Activated CD8-positive, alpha-beta memory T cell treated with anti-CD3 and anti-CD28 coated beads for 48 hours (primary cell): Measurements from ENCODE around the gene CYB561D2.

Source experiments
- DNase-seq, 3 experiments: peaks; one replicate each; pipeline ENCODE4 v3.0.0-alpha.2; 2020; ENCODE audit warnings: low read depth in 2 of 3, low spot score in 2 of 3

Gene CYB561D2

DNA sequence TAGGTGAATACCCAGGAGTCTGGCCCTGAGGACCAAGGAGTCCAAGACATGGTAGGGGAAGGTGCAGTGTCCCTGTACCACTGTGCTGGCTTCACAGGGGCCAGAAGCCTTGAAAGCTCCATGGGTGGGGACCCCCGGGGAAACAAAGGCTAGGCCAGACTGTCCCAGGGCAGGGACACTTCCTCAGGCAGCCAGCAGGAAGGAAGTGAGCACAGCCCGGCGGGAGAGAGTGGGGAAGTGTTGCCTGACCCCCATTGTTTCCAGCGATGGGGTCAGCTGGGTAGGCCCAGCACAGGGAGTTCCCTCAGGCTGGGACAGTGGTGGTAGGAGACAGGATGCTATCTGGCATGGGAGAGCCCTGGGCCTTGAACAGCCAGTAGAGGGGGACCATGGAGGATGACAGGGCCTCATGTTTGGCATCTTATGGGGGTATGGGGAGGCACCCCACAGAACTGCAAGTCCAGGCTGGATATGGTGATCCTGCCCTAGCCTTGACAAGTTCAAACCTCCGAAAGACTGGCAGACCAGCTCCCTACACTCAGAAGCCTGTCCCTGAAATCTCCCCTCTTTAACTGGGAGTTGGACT, 27.0 kb upstream of the CYB561D2 start:
- DNase-seq: no peak

DNA sequence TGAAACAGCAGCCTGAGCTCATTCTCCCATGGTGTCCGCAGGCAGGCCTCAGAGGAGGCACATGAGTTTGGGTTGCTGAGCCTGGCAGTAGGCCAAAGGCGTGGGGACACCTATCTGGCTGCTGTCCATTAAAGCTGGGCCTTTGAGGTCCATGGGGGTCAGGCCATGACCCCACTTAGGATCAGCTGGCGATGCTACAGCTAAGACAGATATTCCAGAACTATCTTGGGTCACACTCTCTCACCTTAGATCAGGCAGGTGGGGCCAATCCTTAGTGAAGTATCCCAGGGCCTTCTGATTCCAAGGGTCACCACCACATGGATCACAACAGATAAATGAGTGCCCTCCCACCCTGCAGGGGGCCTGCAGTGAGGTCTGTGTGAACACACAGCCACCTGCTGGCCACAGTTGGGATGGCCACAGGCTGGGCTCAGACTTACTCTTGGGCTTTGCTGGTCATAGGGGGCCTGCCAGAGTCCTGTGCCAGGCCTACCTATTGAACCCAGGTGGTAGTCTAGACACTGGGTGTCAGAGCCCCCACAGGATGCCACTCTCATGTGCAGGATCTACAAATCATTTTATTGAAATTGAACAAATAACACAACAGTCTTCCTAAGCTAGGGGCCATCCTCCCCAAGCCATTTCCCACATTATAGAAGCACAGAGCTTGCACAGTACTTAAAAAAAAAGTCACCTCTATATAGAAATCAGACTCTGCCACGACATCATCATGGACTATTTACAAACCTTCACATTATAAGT, 26.1 kb upstream of the CYB561D2 start:
- DNase-seq: no peak

DNA sequence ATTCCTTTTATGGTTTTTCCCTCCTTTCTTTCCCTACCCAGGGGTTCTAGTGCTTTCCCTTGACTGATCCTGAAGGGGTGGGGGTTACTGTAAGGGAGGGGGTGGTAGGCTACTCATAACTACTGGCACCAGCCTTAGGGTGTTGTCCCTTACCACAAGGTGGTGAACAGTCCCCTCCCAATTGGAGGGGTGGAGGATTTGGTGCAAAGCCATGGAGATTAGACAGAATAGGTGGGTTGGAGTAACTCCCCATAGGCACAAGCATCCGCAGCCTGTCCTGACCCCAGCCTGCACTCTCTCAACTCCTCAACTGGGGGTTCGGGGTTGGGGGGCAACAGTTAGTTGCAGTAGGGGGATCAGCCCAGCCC, 25.6 kb upstream of the CYB561D2 start:
- DNase-seq: no peak

DNA sequence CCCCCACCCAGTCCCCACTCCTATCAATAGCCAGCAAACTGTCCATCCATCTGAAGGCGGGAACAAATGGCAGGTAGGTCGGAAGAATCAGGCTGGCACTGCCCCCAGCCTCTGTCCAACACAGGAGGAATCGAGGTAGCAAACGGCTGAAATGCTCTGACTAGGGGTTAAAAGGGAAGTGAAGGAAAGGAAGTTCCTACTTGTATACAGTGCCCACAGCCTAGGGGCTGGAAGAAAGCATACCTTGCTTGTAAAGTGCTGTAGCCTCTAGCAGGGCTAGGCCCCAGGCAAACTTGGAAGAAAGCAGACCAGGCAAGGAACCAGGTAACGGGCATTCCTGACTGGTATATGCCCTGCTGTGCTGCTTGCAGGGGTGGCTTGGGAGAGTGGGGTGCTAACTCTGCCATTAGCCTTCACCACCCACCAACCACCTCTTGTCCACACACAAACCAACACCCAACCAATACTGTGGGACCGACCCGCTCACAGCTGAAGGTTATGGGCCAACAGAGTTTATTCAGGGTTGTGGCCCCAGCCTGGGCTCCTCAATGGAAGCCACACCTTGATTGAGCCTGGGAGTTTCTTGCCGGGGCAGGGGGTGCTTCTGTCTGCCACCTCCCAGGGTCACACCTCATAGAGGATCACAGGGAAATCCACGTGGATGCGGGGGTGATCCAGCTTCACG, 25.0 kb upstream of the CYB561D2 start:
- no peak for DNase-seq

DNA sequence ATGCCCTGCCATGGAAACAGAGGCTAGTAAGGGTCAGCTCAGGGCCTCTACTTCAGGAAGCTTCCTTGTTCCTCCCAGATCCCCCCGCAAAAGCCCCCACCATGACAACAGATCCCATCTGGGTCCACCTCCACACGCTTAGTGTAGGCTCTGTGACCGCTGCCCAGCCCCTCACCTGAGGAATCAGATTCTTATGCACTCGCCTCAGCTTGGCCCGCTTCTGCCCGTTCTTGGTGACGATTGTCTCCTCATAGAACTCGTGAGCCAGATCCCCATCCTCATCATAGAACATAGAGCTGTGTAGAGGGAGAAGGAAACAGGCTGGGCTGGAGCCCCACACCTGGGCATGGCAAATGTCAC, 24.5 kb upstream of the CYB561D2 start:
- DNase-seq: no peak

DNA sequence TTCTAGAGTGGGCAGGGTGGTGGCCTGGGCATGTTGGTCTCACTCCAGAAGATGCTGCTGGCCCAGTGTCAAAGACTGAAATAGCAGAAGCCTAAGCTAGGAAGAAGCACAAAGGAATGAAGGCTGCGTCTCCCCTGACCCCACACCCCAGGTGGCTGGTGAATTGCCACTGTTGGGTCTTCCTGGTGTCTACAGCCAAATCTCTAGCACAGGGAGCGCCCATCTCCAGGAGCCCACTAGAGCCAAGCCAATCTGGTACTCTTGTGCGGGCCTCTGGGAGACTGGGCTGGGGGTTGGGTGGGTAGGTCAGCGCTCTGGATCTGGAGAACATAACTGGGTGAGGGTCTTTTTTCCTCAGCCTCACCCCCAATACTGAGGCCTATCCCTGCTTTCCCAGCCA, 23.5 kb upstream of the CYB561D2 start:
- DNase-seq: no peak

DNA sequence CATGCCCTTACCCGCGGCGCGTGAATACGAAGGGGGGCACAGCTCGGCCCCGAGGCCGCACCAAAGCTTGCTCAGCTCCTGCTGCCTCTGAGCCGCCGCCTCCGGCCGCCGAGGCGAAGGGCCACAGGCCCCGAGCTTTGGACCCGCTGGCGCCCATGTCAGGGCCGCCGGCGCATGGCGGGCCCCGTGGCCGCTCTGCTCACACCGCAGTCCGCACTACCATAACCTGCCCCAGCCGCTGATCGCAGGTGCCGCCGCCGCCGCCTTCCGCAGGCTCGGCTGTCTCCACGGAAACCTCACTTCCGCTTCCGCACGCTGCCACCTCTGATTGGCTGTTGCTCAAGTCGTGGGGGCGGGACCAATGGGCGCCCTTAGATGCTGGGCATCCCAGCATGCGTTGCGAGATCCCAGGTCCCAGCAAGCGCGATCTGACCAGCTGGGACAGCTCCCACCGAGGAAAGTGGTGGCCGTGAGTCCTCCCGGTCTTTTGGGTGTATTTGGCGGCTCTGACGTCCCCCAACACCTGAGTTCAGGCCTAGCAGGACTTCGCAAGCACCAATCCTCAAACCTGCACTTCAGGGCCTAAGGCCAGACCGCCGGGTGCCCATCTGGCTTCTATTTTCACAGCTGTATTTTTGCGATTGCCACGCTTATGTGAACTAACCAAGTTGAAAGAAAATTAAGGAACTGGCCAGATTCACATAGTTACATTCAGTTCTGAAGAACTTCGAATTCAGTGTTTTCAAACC, 22.5 kb upstream of the CYB561D2 start, which contains the start of gene TUSC2:
Gene TUSC2, minus strand, starts transcription at position 281 of the 749 bp plus-strand sequence. Its CDS starts 124 bp downstream, at position 157.
- DNase-seq: peak; percentile 81 to 88 (median 82)

DNA sequence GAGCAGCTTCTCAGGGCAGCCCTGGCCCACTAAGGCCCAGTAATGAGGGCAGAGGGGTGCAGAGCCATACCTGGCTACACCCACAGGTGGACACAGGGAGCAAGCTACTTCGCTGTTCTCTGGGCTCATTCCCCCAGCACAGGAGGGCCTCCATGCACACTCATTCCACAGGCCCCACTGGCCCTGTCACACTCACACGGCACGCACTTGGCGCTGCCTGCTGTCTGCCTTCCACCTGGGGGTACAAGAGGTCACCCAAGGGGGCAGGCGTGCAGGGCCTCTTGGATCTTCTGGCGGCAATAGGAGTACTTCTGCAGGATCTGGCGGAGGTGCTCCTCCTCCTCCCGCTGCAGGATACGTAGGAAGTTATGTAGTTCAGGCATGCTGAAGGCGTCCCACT, 20.3 kb upstream of the CYB561D2 start:
- no peak for DNase-seq

DNA sequence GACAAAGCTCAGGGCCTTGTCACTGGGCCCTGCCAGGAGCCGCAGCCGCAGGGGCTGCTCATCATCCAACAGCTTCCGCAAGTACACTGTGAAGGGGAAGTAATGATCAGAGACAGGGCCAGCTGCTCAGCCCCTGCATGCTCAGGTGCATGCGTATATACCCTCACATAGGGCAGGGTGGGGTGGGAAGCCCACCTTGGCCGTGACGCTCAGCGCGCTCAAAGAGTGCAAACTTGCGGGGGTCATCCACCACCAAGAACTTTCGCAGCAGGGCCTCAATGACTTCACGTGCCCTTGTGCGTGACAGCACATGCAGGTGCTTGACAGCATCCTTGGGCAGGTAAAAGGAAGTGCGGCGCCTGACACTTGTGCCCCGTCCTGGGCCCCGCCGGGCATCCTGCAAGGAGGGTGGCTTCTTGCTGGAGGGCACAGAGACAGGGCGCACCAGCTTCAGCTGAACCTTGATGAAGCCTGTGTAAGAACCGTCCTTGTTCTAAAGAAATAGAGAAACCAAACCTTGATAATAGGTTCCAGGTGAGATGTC, 19.2 kb upstream of the CYB561D2 start:
- no peak for DNase-seq

DNA sequence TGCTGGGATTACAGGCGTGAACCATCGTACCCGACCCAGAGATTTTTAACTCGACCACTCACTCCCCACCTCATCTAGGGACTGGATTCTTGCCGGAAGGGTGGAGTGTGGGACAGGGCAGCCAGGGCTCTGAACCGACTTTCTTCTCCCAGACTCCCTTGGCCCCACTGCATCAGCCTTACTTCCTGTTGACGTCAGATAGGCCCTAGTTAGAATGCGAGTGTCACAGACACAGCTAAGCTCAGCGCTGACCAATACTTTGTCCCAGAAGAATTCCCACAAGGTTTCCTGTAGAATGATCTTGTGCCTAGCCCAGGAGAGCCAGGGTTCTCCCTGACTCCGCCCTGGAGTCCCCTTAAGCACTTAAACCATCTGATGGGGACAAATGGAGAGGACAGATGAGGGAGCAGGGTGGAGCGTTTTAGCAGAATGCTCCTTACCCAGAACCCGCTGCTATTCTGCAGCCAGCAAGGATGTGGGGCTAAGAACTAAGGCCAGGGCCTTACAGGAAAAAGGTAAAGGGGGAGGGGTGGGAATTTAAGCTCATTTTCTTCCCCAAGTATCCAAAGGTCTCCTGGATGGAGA, 16.8 kb upstream of the CYB561D2 start:
- no peak for DNase-seq

DNA sequence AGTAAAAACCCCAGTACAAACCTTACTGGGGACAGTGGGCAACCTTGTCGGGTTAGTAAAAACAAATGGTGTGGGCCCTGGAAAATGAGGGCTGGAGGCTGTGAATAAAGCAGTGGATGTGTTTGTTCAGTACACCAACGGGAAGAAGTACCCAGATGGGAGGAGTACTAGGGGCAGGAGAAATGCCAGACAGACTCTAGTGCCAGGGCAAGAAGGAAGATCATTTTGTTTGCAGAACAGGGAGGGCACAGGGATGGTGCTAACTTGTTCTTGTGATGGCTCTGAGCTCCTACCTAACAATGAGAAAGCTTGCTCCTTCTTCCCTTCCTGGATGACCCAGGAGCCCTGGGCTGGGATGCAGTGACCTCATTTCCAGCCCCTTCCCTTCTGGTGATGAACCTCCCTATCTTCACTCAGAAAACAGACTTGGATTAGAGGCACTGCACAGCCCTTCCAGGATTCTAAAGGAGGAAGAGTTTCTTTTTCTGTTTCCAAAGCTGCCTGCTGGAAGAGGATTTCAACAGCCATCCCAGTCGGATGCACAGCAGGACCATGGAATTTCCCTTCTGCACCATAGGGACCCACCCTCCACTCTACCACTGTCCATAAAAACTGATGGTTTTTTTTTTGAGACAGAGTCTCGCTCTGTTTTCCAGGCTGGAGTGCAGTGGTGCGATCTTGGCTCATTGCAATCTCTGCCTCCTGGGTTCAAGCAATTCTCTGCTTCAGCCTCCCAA, 16.2 kb upstream of the CYB561D2 start:
- DNase-seq: no peak

DNA sequence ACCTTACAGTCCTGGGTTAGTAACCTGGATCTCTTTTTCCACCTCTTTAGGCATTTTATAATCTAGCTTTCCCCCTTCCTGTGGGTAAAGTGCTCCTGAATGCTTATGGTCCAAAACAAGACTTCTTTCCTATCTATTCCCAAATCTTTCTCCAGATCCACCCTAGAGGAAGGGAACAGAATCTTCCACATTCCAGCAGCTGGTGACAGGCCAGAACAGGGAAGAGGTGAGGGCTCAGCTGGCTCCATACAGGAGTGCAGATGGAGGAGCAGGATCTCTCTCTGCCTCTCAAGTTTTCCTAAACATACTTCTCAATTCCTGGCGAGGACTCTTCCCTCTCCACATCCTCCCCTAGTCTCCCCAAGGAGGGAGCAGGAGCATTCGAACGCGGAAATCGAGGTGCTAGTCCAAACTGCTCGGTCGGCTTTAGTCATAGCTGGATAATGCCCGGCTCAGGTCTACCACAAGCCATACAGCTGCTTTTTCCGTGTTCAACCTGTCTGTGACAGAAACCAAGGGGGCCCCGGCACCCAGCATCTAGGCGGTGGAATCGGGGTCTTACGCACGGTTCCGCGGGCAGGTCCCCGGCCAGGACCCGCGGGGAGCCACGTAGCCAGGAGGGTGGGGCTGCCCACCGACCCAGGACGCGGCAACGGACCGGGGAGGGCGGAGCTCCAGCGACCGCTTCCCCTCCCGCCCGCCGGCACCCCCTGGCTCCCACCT, 14.0 kb upstream of the CYB561D2 start:
- no peak for DNase-seq

DNA sequence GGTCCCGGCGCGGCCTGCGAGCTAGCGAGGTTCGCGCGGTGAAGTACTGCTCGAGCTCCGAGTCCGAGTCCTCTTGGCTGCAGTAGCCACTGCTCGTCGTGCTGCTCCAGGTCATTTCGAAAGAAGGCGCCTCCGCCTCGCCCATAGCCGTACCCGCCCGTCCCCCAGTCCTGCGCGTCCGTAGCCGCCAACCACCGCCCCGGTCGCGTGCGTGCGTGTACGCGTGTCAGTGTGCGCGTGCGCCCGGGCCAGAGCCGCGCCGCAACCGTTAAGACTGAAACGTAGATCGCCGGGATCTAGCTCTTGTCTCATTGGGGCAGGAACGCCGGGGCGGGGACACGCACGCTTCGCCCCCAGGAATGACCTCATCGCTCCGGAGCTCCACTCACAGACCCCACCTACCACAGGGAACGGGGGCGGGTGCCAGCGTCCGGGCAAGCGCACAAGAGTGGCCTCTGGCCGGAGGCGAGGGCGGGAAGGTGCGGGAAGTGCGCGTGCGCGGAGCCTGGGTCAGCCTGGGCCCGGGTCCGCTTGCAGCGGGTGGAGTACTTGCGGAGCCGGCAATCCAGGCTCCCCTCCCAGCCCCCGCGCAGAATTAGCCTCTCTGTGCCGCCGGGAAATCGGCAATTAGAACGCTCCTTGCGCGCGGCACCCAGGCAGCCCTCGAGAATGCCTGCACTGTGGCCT, 13.3 kb upstream of the CYB561D2 start:
- DNase-seq: peak; percentile 87 to 94 (median 90)

DNA sequence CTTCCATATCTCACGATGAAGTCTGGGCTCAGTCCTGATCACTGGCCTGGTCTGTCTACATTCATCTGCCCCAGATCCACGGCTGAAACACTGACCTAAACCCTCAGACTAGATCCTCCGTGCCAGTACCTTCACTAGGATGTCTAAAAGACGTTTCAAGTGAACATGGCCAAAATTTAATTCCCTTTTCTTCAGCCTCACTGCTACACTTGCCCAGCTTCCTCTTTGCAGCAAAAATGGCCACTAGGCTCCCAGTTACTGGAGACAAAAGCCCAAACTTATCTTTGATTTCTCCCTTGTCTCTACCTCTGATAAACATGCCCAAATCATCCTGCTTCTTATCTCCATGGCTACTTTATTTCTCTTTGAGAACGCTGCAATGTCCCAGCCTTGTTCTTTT, 11.7 kb upstream of the CYB561D2 start:
- no peak for DNase-seq

DNA sequence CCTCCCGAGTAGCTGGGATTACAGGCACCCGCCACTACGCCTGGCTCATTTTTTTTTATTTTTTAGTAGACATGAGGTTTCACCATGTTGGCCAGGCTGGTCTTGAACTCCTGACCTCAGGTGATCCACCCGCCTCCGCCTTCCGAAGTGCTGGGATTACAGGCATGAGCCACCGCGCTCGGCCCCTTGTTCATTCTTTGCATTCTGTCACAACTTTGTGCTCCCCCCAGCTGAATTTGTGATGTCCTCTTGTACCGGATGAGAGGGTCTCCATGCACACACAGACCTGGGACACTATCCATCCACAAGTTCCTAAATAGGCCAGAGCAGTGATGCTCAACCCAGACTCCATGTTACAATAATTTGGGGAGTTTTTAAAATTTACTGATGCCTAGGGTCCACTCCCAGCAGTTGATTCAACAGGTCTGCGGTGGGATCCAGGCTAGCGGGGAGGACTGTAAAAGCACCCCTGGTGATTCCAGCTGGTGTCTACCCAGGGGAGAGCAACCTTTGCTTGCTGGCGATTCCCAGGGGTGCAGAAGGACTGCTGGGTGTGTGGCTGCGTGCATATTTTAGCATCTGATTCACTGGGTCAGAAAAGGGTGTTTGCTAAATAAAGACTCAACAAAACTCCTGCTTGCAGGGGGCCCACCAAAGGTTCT, 11.0 kb upstream of the CYB561D2 start:
- no peak for DNase-seq

DNA sequence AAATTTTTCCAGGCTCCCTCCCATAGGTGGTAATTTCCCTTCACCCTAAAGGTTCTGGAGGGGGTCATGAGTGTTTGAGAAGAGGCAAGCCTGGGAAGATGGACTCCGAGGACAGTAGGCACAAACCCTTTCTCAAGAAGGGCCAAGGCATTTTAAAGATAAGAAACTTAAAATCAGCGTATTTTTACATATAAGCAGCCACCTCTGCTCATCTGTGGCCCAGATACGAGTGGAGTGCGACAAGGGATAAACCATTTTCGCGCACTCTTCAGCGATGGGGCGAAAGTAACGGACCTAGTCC, 10.6 kb upstream of the CYB561D2 start:
- DNase-seq: no peak

DNA sequence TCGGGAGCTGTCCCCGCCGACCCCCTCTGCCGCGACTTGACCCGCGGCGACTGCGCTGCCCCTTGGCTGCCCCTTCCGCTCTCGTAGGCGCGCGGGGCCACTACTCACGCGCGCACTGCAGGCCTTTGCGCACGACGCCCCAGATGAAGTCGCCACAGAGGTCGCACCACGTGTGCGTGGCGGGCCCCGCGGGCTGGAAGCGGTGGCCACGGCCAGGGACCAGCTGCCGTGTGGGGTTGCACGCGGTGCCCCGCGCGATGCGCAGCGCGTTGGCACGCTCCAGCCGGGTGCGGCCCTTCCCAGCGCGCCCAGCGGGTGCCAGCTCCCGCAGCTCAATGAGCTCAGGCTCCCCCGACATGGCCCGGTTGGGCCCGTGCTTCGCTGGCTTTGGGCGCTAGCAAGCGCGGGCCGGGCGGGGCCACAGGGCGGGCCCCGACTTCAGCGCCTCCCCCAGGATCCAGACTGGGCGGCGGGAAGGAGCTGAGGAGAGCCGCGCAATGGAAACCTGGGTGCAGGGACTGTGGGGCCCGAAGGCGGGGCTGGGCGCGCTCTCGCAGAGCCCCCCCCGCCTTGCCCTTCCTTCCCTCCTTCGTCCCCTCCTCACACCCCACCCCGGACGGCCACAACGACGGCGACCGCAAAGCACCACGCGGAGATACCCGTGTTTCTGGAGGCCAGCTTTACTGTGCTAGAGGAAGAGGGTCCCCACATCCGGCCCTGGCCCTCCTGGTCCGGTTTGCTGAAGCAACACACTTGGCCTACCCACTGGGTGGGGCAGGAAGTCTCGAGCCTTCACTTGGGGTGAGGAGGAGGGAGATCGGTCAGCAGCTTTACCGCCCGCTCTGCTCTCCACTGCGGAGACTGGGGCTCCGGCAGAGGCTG, 10.0 kb upstream of the CYB561D2 start, which contains the start of gene RASSF1:
Gene RASSF1, minus strand, starts transcription at position 389 of the 882 bp plus-strand sequence. Its CDS starts 31 bp downstream, at position 358.
- DNase-seq: peak; percentile 49 to 70 (median 54)

DNA sequence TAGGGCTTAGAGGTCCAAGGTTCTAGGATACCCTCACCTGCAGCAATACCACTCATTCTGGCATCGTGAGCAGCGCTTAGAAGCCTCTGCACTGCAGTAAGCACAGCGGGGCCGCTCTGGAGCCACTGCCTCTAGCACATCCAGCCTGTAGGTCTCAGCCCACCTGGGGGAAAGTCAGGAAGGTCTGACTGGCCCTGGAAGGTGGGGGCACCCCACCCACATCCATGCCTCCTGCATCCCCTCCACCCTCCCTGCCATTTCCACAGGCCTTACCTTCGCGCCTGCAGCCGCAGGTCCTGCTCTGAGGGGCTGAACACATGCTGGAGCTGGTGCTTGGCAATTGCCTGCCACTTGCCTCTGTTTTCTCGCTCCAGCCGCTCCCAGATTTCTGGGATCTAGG, 9.1 kb upstream of the CYB561D2 start:
- DNase-seq: no peak
